Upper lobe of right lung (tissue), 1 donor: ENCODE data around the gene DNAJC1. TPM values are rescaled to one million over a fixed set of nuclear protein-coding genes. Genes with fewer than 3 reads are reported as not detected.

ENCODE experiments used
- ATAC-seq: fragments of 200-7000 bp; cut with Tn5 transposase; one replicate; pipeline ENCODE4 v1.9.1; 2020; ENCODE audit warnings: mild to moderate bottlenecking, moderate library complexity
- DNase-seq: peaks from one replicate; pipeline ENCODE4 v3.0.0-alpha.2; 2020
- H3K27ac ChIP-seq: fragments of 200-600 bp; one replicate; pipeline ENCODE4 v1.8.0; 2022
- H3K27me3 ChIP-seq: fragments of 200-600 bp; one replicate; pipeline ENCODE4 v1.8.0; 2022; ENCODE audit warnings: mild to moderate bottlenecking
- H3K36me3 ChIP-seq: fragments of 200-600 bp; one replicate; pipeline ENCODE4 v1.8.0; 2022
- H3K4me1 ChIP-seq: fragments of 200-600 bp; one replicate; pipeline ENCODE4 v1.8.0; 2022
- H3K4me3 ChIP-seq: fragments of 200-600 bp; one replicate; pipeline ENCODE4 v1.8.0; 2022; ENCODE audit warnings: mild to moderate bottlenecking
- H3K9me3 ChIP-seq: fragments of 200-600 bp; one replicate; pipeline ENCODE4 v1.8.0; 2022
- intact Hi-C: fragments of 100-400 bp; cut with DNase I; formaldehyde crosslinking; loops from one replicate; pipeline ENCODE4 v1.11.0; 2022
- total RNA-seq: library from RNA; stranded (reverse); fragmentation: NEBNext Ultra II Directional; extraction: Animal tissue kit (Norgen Biotek cat#: 25700); gene quantifications from one replicate; pipeline ENCODE4 v1.2.1, GENCODE V29; 2021
- TF ChIP-seq, protein P1 (sequence below): fragments of 200-600 bp; IDR thresholded peaks from one replicate; pipeline ENCODE4 v1.8.0; 2022; ENCODE audit warnings: antibody characterized with exemption
- donor health status: DM: no; HTN: yes; CAD: no; lungs with severe emphysema.

The DNAJC1 gene
- total RNA-seq, 1 donor from 2014 or later = 32.7 TPM

DNA sequence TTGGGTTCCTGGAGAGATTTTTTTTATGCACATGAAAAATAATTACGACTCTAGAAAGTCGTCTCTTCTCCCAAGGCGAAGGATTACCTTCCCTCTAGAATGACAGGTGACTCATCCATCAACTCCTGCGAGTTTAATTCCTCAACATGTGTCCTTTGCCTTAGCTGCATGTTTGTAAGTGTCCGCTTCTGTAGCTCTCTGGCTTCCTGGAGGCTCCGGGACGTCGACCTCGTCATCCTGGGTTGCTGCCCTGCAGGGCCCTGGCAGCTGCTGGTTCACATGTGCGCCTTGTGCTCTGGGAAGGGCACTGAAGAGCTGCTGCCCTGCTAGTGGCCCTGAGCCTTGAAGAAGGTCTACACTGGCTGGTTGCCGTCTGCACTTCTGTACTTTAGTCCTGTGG, 259.3 kb downstream of the DNAJC1 start:
- Histone ChIP-seq H3K27me3 (no peaks in the 10 kb centered on the region), H3K4me3 (no peak overlapping the region), H3K27ac (no peak overlapping the region), H3K36me3 (peaks cover 55% of the 10 kb centered on the region), H3K4me1 (no peaks in the 10 kb centered on the region), H3K9me3 (no peaks in the 10 kb centered on the region)
- DNase-seq = no peak
- no peak for ATAC-seq
- TF ChIP-seq, protein P1, sequence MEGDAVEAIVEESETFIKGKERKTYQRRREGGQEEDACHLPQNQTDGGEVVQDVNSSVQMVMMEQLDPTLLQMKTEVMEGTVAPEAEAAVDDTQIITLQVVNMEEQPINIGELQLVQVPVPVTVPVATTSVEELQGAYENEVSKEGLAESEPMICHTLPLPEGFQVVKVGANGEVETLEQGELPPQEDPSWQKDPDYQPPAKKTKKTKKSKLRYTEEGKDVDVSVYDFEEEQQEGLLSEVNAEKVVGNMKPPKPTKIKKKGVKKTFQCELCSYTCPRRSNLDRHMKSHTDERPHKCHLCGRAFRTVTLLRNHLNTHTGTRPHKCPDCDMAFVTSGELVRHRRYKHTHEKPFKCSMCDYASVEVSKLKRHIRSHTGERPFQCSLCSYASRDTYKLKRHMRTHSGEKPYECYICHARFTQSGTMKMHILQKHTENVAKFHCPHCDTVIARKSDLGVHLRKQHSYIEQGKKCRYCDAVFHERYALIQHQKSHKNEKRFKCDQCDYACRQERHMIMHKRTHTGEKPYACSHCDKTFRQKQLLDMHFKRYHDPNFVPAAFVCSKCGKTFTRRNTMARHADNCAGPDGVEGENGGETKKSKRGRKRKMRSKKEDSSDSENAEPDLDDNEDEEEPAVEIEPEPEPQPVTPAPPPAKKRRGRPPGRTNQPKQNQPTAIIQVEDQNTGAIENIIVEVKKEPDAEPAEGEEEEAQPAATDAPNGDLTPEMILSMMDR = no peak
- intact Hi-C loops = no loop called here

DNA sequence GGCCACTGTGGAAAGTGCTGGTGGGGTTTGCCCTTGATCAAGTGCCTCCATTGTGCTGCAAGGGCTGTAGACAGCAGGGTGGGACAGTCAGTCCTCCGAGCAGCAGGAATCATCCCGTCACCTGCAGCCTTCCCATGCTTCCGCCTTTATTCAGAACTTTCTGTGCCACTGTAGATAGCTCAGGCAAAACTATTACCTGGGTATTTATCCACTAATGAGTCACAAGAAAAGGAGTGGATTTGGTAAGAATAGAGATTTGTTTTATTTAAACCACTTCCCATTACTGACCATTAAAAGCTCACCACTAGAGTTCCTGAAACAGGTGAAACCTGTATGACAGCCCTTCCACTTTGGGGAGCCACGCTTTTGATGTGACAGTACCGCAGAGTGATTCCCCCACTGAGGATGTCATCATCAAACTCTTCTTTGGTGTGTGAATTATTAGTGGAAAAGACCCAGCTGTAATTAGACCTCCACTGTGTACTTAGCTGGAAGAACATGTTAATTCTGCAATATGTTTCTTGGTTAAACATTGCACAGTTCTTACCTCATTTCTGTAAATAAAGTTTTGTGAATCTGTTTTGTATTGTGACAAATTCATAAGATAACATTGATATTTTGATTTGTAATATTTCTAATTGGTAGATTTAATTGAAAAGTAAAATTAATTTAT, 260.7 kb downstream of the DNAJC1 start:
- intact Hi-C loops = no loop called here
- Histone ChIP-seq H3K4me3 (no peak overlapping the region), H3K36me3 (peaks cover 68% of the 10 kb centered on the region), H3K27me3 (no peaks in the 10 kb centered on the region), H3K9me3 (no peaks in the 10 kb centered on the region), H3K27ac (no peak overlapping the region), H3K4me1 (no peaks in the 10 kb centered on the region)
- TF ChIP-seq, protein P1 = no peak
- DNase-seq = no peak
- ATAC-seq = no peak

DNA sequence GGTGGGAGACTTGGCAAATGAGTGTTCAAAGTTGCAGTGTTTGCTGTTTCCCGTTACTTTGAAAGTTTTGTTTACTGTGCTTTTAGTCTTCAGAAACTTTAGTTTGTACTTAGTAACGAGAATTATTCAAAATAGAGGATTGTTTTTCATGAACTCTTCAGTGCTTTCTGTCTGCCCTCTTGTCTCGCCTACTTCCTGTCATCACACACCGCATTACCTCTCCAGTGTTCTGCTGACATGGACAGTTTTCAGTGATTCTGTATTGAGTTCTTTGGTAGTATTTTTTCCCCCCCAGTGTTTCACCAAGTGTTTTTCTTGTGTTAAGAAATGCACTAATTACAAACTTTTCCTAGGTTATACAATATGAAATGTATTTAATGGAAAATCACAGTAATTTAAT, 262.5 kb downstream of the DNAJC1 start:
- TF ChIP-seq, protein P1 = no peak
- ATAC-seq = no peak
- intact Hi-C loops = no loop called here

DNA sequence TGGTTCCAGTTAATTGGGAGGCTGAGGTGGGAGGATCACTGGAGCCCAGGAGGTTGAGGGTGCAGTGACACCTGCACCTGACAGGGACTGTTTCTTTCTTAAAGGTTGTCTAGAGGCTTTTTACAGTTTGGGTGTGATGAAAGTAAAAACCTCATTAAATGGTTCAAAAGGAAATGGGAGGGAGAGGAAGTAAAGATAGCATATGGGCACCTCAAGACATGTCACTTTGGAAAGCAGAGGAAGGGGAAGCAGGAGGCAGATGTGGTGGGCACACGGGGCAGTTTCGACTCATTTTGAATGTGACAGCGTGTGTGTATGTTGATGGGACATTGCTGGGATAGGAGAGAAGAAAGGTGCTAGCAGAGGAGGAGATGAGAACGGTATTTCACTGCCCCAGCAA, 266.4 kb downstream of the DNAJC1 start:
- no peak for DNase-seq
- Histone ChIP-seq H3K27ac (no peak overlapping the region), H3K36me3 (peaks cover 82% of the 10 kb centered on the region), H3K4me1 (no peaks in the 10 kb centered on the region), H3K4me3 (no peak overlapping the region), H3K9me3 (no peaks in the 10 kb centered on the region), H3K27me3 (no peaks in the 10 kb centered on the region)
- intact Hi-C loops = loop anchor here (10.0 kb wide), 1 partner anchor 222 kb away; no protein-coding TSS in a partner anchor
- TF ChIP-seq, protein P1 = no peak
- ATAC-seq = no peak

More for the DNA sequence above, 262.5 kb downstream of the DNAJC1 start:
- Histone ChIP-seq H3K9me3 (no peaks in the 10 kb centered on the region), H3K27ac (no peak overlapping the region), H3K27me3 (no peaks in the 10 kb centered on the region), H3K4me1 (no peaks in the 10 kb centered on the region), H3K4me3 (no peak overlapping the region), H3K36me3 (peaks cover 75% of the 10 kb centered on the region)
- DNase-seq = no peak

DNA sequence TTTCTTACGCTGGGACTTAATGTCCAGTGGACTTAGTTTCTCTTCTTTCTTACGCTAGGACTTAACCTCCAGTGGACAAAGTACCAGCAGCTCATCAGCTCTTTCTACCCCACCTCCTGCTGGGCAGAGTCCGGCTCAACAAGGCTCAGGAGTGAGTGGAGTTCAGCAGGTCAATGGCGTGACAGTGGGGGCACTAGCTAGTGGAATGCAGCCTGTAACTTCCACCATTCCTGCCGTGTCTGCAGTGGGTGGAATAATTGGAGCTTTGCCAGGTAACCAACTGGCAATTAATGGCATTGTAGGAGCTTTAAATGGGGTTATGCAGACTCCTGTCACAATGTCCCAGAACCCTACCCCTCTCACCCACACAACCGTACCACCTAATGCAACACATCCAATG, 269.8 kb downstream of the DNAJC1 start:
- H3K9me3 ChIP-seq = no peaks in the 10 kb centered on the region
- peaks cover 60% of the 10 kb centered on the region for H3K36me3 ChIP-seq
- DNase-seq (no peak), ATAC-seq (no peak)
- TF ChIP-seq, protein P1 = no peak
- no peak overlapping the region for H3K27ac ChIP-seq
- no peak overlapping the region for H3K4me3 ChIP-seq
- no peaks in the 10 kb centered on the region for H3K4me1 ChIP-seq
- H3K27me3 ChIP-seq = no peaks in the 10 kb centered on the region
- intact Hi-C loops = loop anchor here (10.0 kb wide), 1 partner anchor 219 kb away; no protein-coding TSS in a partner anchor
